Fibroblast of pulmonary artery (primary cell): ENCODE data around the gene DBN1.
A peak's percentile ranks its signal among the peaks of the same experiment; 100 is the strongest.

Source experiments
- DNase-seq: peaks from one replicate; pipeline ENCODE4 v3.0.0-alpha.2; 2010; ENCODE audit warnings: low read depth
- H3K4me3 ChIP-seq: replicated peaks from 2 replicates; pipeline ENCODE4 v1.5.1; 2011; ENCODE audit warnings: low read depth, mild to moderate bottlenecking, control low read depth, low read length, moderate library complexity
- TF ChIP-seq, protein P1 (sequence below): IDR thresholded peaks from 2 replicates; pipeline ENCODE4 v1.5.1; 2011; ENCODE audit warnings: mild to moderate bottlenecking, control low read depth, low read length, inconsistent platforms; ENCODE audit errors: missing control alignments

Gene DBN1

DNA sequence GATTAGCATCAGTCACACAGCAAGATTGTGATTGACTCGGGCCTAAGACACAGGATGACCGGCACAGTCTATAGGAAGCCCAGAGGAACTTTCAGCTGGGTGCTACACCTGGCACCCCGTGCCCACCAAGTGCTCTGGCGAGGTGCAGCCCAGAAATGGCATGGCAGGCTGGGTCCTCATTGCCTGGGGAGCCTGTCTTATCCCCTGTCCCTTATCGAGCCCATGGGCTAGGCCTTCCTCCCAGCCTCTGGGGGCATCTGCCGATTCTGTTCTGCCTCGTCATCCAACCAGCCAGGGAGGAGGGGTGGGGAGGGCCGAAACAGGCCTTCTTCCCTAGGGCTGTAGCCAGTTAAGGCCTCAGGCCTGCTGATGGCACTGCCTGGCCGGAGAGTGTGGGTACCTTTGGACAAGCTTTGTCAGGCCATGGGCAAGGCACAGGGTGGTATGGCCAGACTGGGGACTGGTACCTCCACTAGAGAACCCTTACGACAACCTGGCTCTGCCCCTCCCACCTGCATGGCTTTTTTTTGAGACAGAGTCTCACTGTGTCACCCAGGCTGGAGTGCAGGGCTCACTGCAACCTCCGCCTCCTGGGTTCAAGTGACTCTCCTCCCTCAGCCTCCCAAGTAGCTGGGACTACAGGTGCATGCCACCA lies 45.4 kb downstream of the DBN1 start:
- H3K4me3 ChIP-seq = no peak overlapping the region

GRCh38 chr5:177427211-177427822 lies 46.1 kb downstream of the DBN1 start:
- H3K4me3 ChIP-seq = peak overlapping the region; percentile 72
- DNase-seq = no peak
- TF ChIP-seq, protein P1, sequence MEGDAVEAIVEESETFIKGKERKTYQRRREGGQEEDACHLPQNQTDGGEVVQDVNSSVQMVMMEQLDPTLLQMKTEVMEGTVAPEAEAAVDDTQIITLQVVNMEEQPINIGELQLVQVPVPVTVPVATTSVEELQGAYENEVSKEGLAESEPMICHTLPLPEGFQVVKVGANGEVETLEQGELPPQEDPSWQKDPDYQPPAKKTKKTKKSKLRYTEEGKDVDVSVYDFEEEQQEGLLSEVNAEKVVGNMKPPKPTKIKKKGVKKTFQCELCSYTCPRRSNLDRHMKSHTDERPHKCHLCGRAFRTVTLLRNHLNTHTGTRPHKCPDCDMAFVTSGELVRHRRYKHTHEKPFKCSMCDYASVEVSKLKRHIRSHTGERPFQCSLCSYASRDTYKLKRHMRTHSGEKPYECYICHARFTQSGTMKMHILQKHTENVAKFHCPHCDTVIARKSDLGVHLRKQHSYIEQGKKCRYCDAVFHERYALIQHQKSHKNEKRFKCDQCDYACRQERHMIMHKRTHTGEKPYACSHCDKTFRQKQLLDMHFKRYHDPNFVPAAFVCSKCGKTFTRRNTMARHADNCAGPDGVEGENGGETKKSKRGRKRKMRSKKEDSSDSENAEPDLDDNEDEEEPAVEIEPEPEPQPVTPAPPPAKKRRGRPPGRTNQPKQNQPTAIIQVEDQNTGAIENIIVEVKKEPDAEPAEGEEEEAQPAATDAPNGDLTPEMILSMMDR = no peak

More for the DNA sequence above, 45.4 kb downstream of the DBN1 start:
- TF ChIP-seq, protein P1 = no peak
- DNase-seq = no peak

DNA sequence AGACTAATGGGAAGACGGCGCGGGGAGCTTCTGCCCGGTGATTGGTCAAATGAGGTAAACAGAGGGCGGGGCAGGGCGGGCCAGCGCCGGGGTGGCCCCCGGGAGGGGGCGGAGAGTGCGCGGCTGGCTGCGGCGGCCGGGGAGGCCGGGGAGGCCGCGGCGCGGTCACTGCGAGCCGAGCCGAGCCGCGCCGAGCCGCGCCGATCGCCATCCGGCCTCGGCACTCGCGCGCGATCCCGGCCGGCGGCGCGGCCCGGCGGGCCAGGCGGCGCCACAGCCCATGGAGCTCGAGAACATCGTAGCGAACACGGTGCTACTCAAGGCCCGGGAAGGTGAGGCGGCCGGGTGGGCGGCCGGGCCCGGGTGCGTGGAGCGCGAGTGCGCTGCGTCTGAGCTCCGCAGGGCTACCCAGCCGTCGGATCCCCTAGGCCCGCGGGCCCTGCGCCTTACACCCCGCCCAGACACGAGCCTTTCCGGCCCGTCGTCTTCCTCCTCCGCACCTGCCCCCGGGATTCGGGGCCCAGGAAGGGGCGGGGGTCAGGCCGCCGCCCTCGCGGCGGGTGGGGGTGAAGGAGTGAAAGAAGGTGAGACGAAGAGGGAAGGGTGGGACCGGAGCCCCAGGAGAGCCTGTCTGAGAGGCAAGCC lies 46.7 kb downstream of the DBN1 start, which contains the start of gene GRK6:
Gene GRK6, plus strand, starts transcription at position 111 of the 645 bp plus-strand sequence. Its CDS starts 170 bp downstream, at position 281.
- TF ChIP-seq, protein P1 = no peak
- H3K4me3 ChIP-seq = peak within 1 kb of the TSS; percentile 72
- no peak for DNase-seq

DNA sequence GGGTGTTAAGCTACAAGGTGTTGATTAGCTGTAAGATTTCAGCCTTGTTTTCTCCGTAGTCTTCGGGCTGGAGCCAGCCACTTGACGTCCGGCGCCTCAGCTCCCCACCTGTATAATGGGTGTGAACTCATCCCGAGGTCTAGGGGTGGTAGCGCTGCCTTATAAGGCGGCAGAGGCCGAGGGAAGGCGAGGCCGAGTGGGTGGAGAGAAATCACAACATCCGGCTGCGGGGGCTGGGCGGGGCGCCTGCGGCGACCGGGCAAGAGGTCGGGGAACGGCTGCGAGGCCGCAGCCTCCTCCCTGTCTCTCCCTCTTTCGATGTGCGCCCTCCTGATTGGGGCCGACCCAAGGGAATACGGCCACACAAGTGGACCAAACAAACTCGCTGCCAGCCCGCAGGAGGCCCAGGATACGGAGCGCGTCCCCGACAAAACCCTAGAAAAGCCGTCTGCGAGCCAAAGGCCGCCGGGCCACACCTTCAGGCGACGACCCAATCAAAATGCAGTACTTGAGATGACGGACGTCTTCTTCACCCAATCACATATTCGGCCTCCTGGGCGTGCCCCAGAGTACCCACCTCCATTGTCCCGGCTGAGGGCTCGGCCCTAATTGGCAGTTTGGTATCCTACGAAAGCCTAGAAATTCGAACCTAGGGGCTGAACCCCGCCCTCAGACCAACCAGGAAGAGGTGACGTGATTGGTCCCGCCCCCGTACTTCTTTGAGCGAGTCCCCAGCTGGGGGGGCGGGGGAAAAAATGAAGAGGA lies 47.5 kb downstream of the DBN1 start:
- peak overlapping the region; percentile 66 for H3K4me3 ChIP-seq
- DNase-seq = peak; percentile 100
- TF ChIP-seq, protein P1 = no peak

DNA sequence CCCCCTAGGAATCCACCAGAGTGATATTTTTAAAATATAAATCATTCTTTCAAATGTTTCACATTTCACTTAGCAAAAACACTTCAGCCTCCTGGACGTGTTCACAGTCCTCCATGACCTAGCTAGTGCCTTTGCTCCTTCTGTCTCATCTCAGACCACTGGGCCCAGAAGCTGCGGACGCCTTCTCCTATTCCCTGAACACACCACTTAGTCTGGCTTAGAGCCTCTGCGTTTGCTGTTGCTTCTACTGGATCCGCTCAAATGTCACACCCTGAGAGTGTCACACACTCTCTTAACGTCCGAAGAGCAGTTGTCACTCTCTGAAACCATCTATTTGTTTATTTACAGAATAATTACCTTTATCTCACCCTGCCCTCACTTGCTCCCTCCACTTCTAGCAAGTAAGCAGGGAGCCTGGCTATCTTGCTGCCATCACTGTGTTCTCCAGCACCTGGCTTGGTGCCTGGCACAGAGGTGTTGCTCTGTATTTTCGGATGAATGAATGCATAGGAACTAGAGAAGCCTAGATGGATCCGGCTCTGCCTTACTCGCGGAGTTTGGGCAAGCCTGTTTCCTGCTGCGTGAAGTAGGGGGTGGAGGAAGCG lies 48.1 kb downstream of the DBN1 start:
- TF ChIP-seq, protein P1 = no peak
- no peak for DNase-seq
- H3K4me3 ChIP-seq = peak overlapping the region; percentile 66

DNA sequence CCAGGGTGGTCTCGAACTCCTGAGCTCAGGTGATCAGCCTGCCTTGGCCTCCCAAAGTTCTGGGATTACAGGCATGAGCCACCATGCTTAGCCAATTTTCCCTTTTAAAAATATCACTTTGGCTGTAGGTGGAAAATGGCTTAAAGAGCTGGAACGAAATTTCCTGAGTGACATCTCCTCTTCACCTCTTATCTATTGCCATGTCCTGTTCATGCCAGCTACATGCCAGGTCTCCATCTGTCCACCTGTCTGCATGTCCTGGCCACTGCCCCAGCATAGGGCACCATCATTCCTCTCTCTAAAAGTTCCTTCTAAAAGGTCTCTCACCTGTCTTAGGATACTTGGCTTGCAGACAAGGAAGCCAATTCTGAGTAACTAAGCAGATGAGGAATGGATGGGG lies 49.8 kb downstream of the DBN1 start:
- DNase-seq = no peak
- TF ChIP-seq, protein P1 = no peak
- no peak overlapping the region for H3K4me3 ChIP-seq
